ENCODE data around the gene LTBP2.

DNA sequence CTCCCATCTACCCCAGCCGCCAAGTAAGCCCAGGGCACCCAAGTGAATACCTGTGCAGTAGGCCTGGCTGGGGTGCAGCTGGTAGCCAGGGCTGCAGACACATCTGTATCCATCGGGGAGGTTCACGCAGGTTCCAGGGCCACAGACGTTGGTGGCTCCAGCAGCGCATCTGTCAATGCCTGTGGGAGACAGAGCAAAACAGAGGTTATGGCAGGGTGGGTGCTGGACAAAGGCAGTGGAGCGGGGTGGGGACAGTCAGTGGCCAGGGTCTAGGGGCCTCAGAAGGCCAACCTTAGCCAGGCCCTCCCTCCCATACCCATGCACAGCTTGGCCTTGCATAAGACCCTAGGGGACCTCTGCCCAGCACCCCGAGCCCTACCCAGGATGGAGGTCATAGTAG lies 89.3 kb downstream of the LTBP2 start:
- TF ChIP-seq, protein P1, sequence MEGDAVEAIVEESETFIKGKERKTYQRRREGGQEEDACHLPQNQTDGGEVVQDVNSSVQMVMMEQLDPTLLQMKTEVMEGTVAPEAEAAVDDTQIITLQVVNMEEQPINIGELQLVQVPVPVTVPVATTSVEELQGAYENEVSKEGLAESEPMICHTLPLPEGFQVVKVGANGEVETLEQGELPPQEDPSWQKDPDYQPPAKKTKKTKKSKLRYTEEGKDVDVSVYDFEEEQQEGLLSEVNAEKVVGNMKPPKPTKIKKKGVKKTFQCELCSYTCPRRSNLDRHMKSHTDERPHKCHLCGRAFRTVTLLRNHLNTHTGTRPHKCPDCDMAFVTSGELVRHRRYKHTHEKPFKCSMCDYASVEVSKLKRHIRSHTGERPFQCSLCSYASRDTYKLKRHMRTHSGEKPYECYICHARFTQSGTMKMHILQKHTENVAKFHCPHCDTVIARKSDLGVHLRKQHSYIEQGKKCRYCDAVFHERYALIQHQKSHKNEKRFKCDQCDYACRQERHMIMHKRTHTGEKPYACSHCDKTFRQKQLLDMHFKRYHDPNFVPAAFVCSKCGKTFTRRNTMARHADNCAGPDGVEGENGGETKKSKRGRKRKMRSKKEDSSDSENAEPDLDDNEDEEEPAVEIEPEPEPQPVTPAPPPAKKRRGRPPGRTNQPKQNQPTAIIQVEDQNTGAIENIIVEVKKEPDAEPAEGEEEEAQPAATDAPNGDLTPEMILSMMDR (IDR thresholded peaks at IDR 0.05; ENCODE audit: poor library complexity, severe bottlenecking): no peak
- TF ChIP-seq MXI1 (conservative IDR thresholded peaks at IDR 0.05; ENCODE audit: poor library complexity, severe bottlenecking): no peak
- no peak for TF ChIP-seq POLR2AphosphoS5 (IDR thresholded peaks at IDR 0.05)
- no peak for TF ChIP-seq EP300 (conservative IDR thresholded peaks at IDR 0.05; ENCODE audit: poor library complexity, severe bottlenecking)
- no peak for TF ChIP-seq SMC3 (conservative IDR thresholded peaks at IDR 0.05; ENCODE audit: poor library complexity)
- TF ChIP-seq EZH2 (IDR thresholded peaks at IDR 0.05; ENCODE audit: borderline replicate concordance, insufficient read depth, low read length, poor library complexity, severe bottlenecking): no peak
- TF ChIP-seq, protein P2, sequence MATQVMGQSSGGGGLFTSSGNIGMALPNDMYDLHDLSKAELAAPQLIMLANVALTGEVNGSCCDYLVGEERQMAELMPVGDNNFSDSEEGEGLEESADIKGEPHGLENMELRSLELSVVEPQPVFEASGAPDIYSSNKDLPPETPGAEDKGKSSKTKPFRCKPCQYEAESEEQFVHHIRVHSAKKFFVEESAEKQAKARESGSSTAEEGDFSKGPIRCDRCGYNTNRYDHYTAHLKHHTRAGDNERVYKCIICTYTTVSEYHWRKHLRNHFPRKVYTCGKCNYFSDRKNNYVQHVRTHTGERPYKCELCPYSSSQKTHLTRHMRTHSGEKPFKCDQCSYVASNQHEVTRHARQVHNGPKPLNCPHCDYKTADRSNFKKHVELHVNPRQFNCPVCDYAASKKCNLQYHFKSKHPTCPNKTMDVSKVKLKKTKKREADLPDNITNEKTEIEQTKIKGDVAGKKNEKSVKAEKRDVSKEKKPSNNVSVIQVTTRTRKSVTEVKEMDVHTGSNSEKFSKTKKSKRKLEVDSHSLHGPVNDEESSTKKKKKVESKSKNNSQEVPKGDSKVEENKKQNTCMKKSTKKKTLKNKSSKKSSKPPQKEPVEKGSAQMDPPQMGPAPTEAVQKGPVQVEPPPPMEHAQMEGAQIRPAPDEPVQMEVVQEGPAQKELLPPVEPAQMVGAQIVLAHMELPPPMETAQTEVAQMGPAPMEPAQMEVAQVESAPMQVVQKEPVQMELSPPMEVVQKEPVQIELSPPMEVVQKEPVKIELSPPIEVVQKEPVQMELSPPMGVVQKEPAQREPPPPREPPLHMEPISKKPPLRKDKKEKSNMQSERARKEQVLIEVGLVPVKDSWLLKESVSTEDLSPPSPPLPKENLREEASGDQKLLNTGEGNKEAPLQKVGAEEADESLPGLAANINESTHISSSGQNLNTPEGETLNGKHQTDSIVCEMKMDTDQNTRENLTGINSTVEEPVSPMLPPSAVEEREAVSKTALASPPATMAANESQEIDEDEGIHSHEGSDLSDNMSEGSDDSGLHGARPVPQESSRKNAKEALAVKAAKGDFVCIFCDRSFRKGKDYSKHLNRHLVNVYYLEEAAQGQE (IDR thresholded peaks at IDR 0.05; ENCODE audit: borderline replicate concordance): no peak
- TF ChIP-seq TAF1 (IDR thresholded peaks at IDR 0.05; ENCODE audit: low read depth): no peak

Measured in neural cell (in vitro differentiated cells).